D721Med (cell line): ENCODE data around the gene EPN3.

Experiments
- DNase-seq: peaks from one replicate; pipeline ENCODE4 v3.0.0; 2011; ENCODE audit warnings: low spot score; ENCODE audit not compliant: insufficient read length
- FAIRE-seq: peaks from 2 replicates; lab custom pipeline; 2011; peaks lifted over from hg19 to GRCh38; lab: Jason Lieb, UNC
- TF ChIP-seq, protein P1 (sequence below): IDR thresholded peaks from 2 replicates; pipeline ENCODE4 v1.5.1; 2012; ENCODE audit warnings: mild to moderate bottlenecking, control low read depth; ENCODE audit not compliant: insufficient read depth; ENCODE audit errors: missing control alignments

Gene EPN3

DNA sequence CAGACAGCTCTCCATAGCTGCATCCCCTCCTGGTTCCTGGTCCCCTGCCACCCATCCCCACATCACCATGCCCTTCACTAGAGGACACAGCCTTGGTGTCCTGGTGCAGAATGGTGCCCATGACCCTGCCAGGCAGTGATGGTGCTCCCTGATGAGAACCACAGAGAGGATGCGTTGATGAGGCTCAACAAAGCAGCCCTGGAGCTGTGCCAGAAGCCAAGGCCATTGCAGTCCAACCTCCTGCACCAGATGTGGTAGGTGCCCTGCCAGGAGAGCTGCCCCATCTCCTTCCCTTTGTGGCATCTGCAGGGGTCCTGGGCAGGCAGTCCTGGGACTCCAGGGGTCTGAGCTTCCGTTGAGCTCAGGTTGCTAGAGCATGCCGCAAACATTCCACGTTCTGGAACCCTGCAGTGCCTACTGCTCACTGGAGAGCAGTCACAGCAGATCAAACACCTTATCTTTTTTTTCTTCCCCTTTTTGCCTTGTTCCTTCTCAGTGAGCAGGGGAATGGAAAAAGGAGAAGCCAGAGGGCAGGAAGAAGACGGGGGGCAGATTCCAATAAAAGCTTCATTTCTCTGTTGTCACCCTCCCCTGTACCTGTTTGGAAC lies 5.3 kb upstream of the EPN3 start:
- DNase-seq (no peak), FAIRE-seq (no peak)
- TF ChIP-seq, protein P1, sequence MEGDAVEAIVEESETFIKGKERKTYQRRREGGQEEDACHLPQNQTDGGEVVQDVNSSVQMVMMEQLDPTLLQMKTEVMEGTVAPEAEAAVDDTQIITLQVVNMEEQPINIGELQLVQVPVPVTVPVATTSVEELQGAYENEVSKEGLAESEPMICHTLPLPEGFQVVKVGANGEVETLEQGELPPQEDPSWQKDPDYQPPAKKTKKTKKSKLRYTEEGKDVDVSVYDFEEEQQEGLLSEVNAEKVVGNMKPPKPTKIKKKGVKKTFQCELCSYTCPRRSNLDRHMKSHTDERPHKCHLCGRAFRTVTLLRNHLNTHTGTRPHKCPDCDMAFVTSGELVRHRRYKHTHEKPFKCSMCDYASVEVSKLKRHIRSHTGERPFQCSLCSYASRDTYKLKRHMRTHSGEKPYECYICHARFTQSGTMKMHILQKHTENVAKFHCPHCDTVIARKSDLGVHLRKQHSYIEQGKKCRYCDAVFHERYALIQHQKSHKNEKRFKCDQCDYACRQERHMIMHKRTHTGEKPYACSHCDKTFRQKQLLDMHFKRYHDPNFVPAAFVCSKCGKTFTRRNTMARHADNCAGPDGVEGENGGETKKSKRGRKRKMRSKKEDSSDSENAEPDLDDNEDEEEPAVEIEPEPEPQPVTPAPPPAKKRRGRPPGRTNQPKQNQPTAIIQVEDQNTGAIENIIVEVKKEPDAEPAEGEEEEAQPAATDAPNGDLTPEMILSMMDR: no peak

- DNase-seq: no peak
- TF ChIP-seq, protein P1: no peak
- no peak for FAIRE-seq
These were observed 4.5 kb upstream of the EPN3 start for GRCh38 chr17:50527949-50528474.

GRCh38 chr17:50529849-50530248 lies 2.7 kb upstream of the EPN3 start:
- DNase-seq: no peak
- TF ChIP-seq, protein P1: no peak
- no peak for FAIRE-seq

GRCh38 chr17:50531428-50532025 lies 1.0 kb upstream of the EPN3 start:
- no peak for DNase-seq

DNA sequence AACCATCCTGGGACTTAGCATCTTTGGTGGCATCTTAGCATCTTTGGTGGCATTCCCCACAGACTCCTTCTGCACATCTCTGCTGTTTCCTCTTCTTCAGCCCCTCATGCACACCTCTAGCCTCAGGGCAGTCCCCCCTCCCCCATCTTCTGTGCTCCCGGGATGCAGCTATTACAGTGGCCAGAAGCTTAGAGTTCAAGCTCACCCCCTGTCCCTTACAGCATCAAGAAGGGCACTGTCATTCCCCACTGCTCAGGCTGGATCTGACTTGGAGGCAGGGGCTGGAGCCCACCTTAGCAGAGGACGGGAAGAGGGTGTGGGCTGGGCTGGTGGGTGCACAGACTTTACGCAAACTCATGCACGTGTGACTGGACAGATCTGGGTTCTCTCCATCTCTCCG lies 650 bp downstream of the EPN3 start:
- FAIRE-seq (no peak), DNase-seq (no peak)
- TF ChIP-seq, protein P1: no peak

More at GRCh38 chr17:50531428-50532025, 1.0 kb upstream of the EPN3 start:
- FAIRE-seq: no peak
- TF ChIP-seq, protein P1: no peak

GRCh38 chr17:50533720-50534148 lies 1.2 kb downstream of the EPN3 start:
- no peak for DNase-seq
- no peak for FAIRE-seq
- TF ChIP-seq, protein P1: no peak
